ENCODE data around the gene TRAK1.
"Not testable (repeated sequence)": the region's sequence is repeated elsewhere in the genome, so short reads cannot be mapped to it uniquely, and the experiment has no call there.

TRAK1 gene

DNA sequence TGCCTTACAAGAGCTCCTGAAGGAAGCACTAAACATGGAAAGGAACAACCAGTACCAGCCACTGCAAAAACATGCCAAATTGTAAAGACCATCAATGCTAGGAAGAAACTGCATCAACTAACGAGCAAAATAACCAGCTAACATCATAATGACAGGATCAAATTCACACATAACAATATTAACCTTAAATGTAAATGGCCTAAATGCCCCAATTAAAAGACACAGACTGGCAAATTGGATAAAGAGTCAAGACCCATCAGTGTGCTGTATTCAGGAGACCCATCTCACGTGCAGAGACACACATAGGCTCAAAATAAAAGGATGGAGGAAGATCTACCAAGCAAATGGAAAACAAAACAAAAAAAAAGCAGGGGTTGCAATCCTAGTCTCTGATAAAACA is 14.8 kb downstream of the TRAK1 start:
- not testable (repeated sequence) for H3K27me3 ChIP-seq (ENCODE audit: control insufficient read depth, insufficient read depth, low read length); H3K27ac ChIP-seq (ENCODE audit: low read depth, low read length); H3K4me1 ChIP-seq (ENCODE audit: control insufficient read depth, insufficient read depth, low read length); H3K4me3 ChIP-seq (ENCODE audit: low read length); H3K36me3 ChIP-seq (ENCODE audit: control insufficient read depth, insufficient read depth, low read length); H3K9ac ChIP-seq (ENCODE audit: low read length)

DNA sequence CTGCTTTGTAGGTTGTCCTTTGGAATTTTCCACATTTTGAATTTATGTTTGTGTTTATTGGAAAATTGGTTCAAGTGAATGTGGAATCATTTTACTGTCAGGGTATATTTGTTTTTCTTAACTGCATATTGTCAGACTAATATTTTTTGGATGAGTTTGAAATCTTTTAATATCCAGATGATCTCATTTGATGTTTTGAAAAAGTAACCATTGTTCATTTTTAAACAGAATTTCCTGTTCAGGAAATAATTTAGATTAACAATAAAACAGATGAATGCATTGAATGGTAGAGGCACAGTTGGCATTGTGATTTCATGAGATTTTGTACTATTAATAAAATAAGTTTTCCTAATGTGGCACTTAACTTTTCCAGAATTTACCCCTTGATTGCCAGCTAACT is 15.5 kb downstream of the TRAK1 start:
- no peak overlapping the region for H3K27ac ChIP-seq (ENCODE audit: low read depth, low read length)
- H3K4me1 ChIP-seq (ENCODE audit: control insufficient read depth, insufficient read depth, low read length): no peaks in the 10 kb centered on the region
- no peaks in the 10 kb centered on the region for H3K36me3 ChIP-seq (ENCODE audit: control insufficient read depth, insufficient read depth, low read length)
- H3K9ac ChIP-seq (ENCODE audit: low read length): no peak overlapping the region
- no peak overlapping the region for H3K4me3 ChIP-seq (ENCODE audit: low read length)
- H3K27me3 ChIP-seq (ENCODE audit: control insufficient read depth, insufficient read depth, low read length): no peaks in the 10 kb centered on the region

DNA sequence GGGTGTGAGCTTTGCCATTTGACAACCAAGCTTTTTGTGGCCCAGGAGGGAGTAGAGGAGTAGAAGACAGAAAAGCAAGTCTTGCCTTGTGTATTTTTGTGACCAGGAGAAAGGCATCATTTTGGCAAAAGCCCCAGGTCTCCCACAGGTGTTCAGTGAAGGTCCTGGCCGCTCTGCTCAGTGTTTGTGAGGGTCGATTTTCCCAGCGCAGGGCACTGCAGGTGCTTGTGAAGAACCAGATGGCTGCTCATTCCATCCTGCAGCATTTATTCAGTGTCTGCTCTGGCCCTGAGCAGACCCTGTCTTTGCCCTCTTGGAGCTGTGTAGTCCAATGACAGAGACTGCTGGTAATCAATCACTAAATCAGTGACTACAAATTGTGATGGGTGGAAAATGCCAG is 19.5 kb downstream of the TRAK1 start:
- no peaks in the 10 kb centered on the region for H3K4me1 ChIP-seq (ENCODE audit: control insufficient read depth, insufficient read depth, low read length)
- no peak overlapping the region for H3K9ac ChIP-seq (ENCODE audit: low read length)
- H3K36me3 ChIP-seq (ENCODE audit: control insufficient read depth, insufficient read depth, low read length): no peaks in the 10 kb centered on the region
- H3K4me3 ChIP-seq (ENCODE audit: low read length): no peak overlapping the region
- H3K27me3 ChIP-seq (ENCODE audit: control insufficient read depth, insufficient read depth, low read length): no peaks in the 10 kb centered on the region
- H3K27ac ChIP-seq (ENCODE audit: low read depth, low read length): no peak overlapping the region

DNA sequence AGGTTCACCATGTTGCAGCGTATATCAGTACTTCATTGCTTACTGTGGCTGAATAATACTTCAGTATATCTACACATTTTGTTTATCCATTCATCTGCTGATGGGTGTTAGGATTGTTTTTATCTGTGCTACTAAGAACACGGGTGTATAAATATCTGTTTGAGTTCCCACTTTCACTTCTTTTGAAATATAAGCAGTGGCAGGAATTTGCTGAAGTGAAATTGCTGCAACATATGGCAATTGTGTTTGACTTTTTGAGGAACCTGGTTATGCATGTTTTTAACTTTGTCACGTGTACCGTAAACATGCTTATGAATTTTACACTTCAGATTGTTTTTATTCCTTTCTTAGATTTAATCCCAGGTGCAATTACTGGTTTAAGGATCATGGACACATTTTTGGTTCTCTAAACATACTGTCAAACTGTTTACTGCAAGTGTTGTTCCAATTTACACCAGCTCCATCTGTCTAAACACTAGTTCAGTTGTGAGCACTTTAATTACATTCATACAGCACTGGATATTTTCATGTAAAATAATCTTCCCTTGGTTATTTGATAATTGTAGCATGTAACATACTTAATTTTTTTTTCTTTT is 23.1 kb downstream of the TRAK1 start:
- Histone ChIP-seq H3K27ac (ENCODE audit: low read depth, low read length) (no peak overlapping the region), H3K36me3 (ENCODE audit: control insufficient read depth, insufficient read depth, low read length) (no peaks in the 10 kb centered on the region), H3K9ac (ENCODE audit: low read length) (no peak overlapping the region), H3K4me3 (ENCODE audit: low read length) (no peak overlapping the region), H3K27me3 (ENCODE audit: control insufficient read depth, insufficient read depth, low read length) (no peaks in the 10 kb centered on the region), H3K4me1 (ENCODE audit: control insufficient read depth, insufficient read depth, low read length) (peaks cover 6% of the 10 kb centered on the region)

DNA sequence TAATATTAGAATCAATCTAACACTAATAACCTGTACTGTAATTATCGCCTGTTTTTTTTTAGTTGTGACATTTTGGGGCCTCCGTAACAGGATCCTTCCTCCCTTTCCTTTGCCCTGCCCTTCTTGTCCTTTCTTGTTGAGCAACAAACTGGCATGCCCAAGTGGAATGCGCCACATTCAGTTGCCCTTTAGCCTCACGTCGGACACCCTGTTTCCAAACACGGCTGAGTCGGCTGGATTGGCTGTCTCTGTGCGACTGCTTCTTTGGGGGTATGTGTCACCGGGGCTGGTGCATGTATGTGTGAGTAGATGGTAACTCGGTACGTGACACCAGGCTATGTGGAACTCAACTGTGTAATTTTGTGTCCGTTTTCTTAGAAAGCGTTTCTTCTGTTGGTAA is 24.1 kb downstream of the TRAK1 start:
- H3K4me3 ChIP-seq (ENCODE audit: low read length): no peak overlapping the region
- H3K36me3 ChIP-seq (ENCODE audit: control insufficient read depth, insufficient read depth, low read length): no peaks in the 10 kb centered on the region
- no peak overlapping the region for H3K9ac ChIP-seq (ENCODE audit: low read length)
- H3K4me1 ChIP-seq (ENCODE audit: control insufficient read depth, insufficient read depth, low read length): peaks cover 6% of the 10 kb centered on the region
- H3K27me3 ChIP-seq (ENCODE audit: control insufficient read depth, insufficient read depth, low read length): no peaks in the 10 kb centered on the region
- no peak overlapping the region for H3K27ac ChIP-seq (ENCODE audit: low read depth, low read length)

DNA sequence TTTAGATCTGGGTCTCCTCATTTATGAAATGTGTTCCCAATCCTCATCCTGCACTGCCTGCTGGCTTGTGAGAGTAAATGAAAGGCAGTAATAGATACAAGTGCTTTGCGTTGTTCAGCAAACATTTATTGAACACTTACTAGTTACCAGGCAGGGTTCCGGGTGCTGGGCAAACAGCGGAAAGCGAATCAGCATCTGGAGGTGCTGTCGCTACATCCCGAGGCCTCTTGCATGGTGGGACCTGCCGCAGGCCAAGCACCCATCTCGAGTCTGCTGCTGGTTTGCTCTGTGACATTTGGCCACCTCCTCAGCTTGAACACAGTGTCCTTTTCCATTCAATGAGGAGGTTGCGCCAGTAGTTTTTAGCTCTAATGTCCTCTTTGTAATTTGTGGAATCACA is 24.8 kb downstream of the TRAK1 start:
- Histone ChIP-seq H3K4me3 (ENCODE audit: low read length) (no peak overlapping the region), H3K9ac (ENCODE audit: low read length) (no peak overlapping the region), H3K27me3 (ENCODE audit: control insufficient read depth, insufficient read depth, low read length) (no peaks in the 10 kb centered on the region), H3K4me1 (ENCODE audit: control insufficient read depth, insufficient read depth, low read length) (peaks cover 6% of the 10 kb centered on the region), H3K36me3 (ENCODE audit: control insufficient read depth, insufficient read depth, low read length) (no peaks in the 10 kb centered on the region), H3K27ac (ENCODE audit: low read depth, low read length) (no peak overlapping the region)

DNA sequence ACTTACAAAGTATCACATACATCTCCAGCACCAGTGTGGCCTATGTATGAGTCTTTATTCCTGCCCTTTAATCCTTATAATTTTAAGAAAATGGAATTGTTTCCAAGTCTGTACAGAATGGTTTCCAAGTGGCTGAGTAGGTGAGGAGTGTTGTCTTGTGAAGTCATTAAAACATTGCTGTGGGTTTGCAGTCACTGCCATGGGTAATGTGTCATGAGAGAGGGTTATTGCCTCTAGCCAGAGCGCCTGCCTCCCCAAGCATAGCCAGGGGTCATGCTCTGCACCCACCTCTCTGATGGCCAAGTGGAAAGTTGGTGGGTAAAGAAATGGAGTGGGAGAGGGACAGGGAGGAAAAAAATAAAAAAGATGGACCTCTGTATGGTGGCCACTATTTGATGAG is 25.3 kb downstream of the TRAK1 start:
- H3K4me3 ChIP-seq (ENCODE audit: low read length): no peak overlapping the region
- H3K36me3 ChIP-seq (ENCODE audit: control insufficient read depth, insufficient read depth, low read length): no peaks in the 10 kb centered on the region
- no peak overlapping the region for H3K9ac ChIP-seq (ENCODE audit: low read length)
- H3K27me3 ChIP-seq (ENCODE audit: control insufficient read depth, insufficient read depth, low read length): no peaks in the 10 kb centered on the region
- H3K4me1 ChIP-seq (ENCODE audit: control insufficient read depth, insufficient read depth, low read length): peaks cover 6% of the 10 kb centered on the region
- H3K27ac ChIP-seq (ENCODE audit: low read depth, low read length): no peak overlapping the region

DNA sequence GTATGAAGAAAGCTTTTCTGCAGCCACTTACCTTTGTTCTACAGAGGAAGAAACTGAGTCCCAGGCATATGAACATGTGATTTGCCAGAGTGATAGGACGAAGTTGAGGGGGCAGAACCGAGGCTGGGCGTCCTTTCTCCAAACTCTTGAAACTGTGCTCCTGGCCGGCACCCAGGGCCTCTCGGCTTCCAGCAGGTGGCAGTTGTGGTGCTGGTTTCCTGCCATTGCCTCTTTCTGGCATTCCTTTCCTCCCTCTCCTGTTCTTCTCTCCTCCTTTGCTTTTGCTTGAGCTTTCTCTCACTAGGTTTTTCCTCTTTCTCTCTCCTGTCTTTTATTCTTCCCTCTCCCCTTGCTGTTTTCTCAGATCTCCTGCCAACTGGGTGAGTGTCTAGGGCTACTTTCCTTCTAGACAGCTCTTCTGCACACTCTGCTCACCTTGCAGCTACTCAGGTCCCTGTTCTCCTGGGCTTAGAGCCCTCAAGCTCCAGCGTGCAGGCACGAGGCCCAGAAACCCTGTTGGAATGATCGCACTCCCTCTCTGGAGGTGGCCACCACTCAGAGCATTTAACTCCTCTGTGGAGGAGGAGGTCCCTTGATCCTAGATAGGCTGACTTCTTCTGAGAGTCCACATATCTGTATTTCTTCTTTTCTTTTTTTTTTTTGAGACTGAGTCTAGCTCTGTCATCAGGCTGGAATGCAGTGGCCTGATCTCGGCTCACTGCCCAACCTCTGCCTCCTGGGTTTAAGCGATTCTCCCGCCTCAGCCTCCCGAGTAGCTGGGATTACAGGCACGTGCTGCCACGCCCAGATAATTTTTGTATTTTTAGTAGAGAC is 26.2 kb downstream of the TRAK1 start:
- Histone ChIP-seq H3K27ac (ENCODE audit: low read depth, low read length) (no peak overlapping the region), H3K9ac (ENCODE audit: low read length) (no peak overlapping the region), H3K4me1 (ENCODE audit: control insufficient read depth, insufficient read depth, low read length) (peaks cover 6% of the 10 kb centered on the region), H3K27me3 (ENCODE audit: control insufficient read depth, insufficient read depth, low read length) (no peaks in the 10 kb centered on the region), H3K4me3 (ENCODE audit: low read length) (no peak overlapping the region), H3K36me3 (ENCODE audit: control insufficient read depth, insufficient read depth, low read length) (no peaks in the 10 kb centered on the region)

DNA sequence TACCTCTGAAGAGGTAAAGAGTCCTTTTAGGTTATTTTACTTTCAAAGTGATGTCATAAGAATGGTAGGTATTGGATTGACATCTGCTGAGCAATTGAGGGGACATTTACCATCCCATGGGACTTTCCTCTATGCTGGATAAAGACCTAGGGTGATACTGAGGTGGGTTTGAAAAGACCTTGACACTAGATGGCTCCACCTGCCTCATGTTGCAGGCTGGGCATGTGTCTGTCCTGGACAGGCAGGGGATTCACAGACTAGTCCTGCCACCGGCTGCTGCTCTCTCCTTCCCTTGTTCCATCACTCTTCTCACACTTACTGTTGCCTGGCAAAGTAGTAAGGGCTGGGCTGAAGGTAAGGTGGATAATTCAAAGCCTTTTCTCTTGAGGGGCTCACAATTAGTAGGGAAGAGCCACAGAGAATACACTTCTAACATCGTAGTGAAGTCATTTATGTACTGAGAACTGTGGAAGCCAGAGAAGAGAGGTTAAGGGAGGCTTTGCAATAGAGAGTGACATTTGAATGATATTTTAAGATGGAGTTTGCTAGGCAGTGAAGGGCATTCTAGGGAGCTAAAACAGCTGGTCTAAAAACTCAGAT is 27.7 kb downstream of the TRAK1 start:
- Histone ChIP-seq H3K9ac (ENCODE audit: low read length) (no peak overlapping the region), H3K27ac (ENCODE audit: low read depth, low read length) (no peak overlapping the region), H3K4me1 (ENCODE audit: control insufficient read depth, insufficient read depth, low read length) (peaks cover 6% of the 10 kb centered on the region), H3K4me3 (ENCODE audit: low read length) (no peak overlapping the region), H3K27me3 (ENCODE audit: control insufficient read depth, insufficient read depth, low read length) (no peaks in the 10 kb centered on the region), H3K36me3 (ENCODE audit: control insufficient read depth, insufficient read depth, low read length) (no peaks in the 10 kb centered on the region)

DNA sequence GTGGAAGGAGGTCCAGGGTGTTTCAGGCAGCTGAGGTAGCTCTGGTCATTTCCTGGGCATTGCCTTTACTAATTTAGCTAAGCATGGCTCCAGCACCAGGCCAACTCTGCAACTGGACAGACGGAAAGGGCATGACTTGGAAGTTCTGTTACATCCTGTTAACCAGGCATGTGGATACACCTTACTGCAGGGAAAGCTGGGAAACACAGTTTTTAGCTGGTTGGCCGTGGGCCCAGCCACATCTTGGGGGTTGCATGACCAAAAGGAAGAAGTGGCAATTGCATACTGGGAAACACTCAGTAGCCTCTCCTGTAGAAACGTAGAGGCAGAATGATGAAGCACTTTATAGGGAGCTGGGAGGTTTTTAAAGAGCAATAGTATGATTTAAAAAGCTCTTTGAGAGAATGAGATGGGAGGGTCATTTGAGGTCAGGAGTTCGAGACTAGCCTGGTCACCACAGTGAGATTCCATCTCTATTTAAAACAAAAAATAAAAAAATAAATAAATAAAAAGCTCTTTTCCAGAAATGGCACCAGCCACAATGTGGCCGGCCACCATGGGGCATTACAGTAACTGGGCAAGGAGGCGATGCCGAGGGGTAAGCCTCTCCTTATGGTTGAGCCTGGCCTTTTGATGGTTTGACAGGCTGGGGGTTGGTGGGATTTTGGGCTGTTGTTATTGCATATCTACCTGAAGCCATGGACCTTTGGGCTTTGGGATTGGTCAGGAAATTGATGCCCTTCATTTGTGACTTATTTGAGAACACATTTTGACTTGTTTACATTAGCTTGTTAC is 28.6 kb downstream of the TRAK1 start:
- H3K36me3 ChIP-seq (ENCODE audit: control insufficient read depth, insufficient read depth, low read length): no peaks in the 10 kb centered on the region
- H3K4me1 ChIP-seq (ENCODE audit: control insufficient read depth, insufficient read depth, low read length): peaks cover 6% of the 10 kb centered on the region
- H3K27ac ChIP-seq (ENCODE audit: low read depth, low read length): no peak overlapping the region
- no peak overlapping the region for H3K4me3 ChIP-seq (ENCODE audit: low read length)
- no peak overlapping the region for H3K9ac ChIP-seq (ENCODE audit: low read length)
- no peaks in the 10 kb centered on the region for H3K27me3 ChIP-seq (ENCODE audit: control insufficient read depth, insufficient read depth, low read length)

DNA sequence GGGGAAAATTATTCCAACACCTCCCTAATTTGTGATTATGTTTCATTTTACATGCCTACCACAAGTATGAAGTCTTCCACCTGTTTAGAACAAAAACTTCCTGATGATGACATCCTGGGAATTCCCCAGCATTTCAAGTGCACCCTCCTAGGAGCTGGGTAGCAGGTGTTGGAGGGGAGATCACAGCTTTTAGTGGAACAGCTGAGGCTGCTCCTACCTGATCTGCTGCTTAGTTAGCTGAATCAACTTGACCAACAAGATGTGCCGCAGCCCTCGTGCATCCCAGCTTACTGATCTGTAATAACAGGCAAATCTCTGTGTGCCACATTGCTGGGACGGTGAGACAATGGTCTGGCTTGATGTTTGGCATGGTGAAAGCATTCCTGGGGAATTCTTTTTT is 29.7 kb downstream of the TRAK1 start:
- no peak overlapping the region for H3K4me3 ChIP-seq (ENCODE audit: low read length)
- no peaks in the 10 kb centered on the region for H3K27me3 ChIP-seq (ENCODE audit: control insufficient read depth, insufficient read depth, low read length)
- no peak overlapping the region for H3K27ac ChIP-seq (ENCODE audit: low read depth, low read length)
- no peak overlapping the region for H3K9ac ChIP-seq (ENCODE audit: low read length)
- peaks cover 6% of the 10 kb centered on the region for H3K4me1 ChIP-seq (ENCODE audit: control insufficient read depth, insufficient read depth, low read length)
- H3K36me3 ChIP-seq (ENCODE audit: control insufficient read depth, insufficient read depth, low read length): peaks cover 3% of the 10 kb centered on the region

DNA sequence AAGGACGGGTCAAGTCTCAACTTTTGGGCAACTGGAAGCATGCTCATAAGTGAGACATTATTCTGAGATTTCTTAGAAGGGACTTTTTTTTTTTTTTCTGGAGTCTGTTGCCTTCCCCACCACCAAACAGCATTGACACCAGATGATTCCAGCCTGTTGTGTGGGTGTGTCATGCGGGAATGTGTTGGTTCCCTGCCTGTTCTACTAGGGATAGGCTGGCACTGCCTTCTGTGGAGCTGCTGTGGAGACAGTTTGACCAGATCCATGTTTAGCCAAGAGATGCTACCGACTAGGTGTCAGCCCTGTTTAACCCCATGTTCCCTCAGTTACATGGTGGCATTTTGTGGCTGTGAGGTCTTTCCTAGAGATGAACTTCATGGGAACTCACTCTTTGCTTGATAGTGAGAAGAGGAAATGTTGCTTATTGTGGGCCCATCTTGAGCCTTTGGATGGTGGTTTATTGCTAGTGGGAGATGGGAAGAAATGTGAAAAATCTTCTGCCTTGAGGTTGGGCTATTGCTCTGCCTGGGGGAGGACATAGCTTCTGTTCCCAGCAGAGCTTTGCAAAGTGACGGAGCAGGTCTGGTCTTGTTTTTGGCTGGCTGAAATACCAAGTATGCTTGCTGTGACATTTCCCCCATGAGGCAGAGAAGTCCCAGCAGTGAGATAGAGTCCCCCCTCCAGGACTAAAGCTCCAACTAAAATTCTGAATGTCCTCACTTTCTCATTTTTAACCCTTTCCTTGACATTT is 31.3 kb downstream of the TRAK1 start:
- Histone ChIP-seq H3K36me3 (ENCODE audit: control insufficient read depth, insufficient read depth, low read length) (peaks cover 4% of the 10 kb centered on the region), H3K27ac (ENCODE audit: low read depth, low read length) (no peak overlapping the region), H3K9ac (ENCODE audit: low read length) (no peak overlapping the region), H3K27me3 (ENCODE audit: control insufficient read depth, insufficient read depth, low read length) (no peaks in the 10 kb centered on the region), H3K4me1 (ENCODE audit: control insufficient read depth, insufficient read depth, low read length) (peaks cover 2% of the 10 kb centered on the region), H3K4me3 (ENCODE audit: low read length) (no peak overlapping the region)

Data from rectal smooth muscle tissue (tissue), 1 donor.